GM12873 (cell line): ENCODE results near the gene MINDY4.

ENCODE experiments used
- TF ChIP-seq, protein P1 (sequence below): IDR thresholded peaks from 2 replicates; pipeline ENCODE4 v1.5.1; 2012; ENCODE audit warnings: low read depth, mild to moderate bottlenecking, moderate library complexity, low read length, control low read depth; ENCODE audit not compliant: insufficient read depth; ENCODE audit errors: missing control alignments

MINDY4 gene

DNA sequence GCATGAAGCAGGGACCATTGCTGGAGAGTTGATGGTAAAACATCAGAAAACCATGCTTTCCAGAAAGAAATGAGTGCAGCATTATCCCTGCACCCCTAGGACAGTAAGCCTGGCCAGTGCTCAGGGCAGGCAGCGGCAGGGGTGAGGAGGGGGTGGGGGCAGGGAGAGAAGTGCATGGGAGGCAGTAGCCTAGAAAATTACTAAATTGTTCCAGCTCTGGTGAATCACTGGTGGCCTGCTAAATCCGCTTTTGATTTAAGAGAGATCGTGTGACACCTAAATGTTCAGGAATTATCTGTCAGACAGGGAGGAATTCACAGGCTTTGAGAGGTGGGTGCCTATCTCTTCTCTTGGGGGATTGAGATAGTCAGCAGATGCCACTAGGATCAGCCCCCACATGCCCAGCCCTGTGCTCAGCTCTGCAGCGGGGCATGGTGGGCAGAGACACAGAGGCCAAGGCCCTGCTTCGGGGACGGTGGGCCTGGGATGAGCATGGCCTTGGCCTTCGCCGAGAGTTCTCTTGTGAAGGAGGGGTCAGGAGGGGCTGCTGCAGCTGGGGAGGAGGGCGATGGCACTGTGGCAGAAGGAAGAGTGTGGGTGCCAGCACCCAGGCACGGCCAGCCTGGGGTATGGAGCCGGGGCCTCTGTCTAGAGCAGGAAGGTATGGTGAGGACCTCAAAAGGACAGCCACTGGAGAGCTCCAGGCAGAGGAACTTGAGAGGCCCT lies 135.5 kb downstream of the MINDY4 start:
- TF ChIP-seq, protein P1, sequence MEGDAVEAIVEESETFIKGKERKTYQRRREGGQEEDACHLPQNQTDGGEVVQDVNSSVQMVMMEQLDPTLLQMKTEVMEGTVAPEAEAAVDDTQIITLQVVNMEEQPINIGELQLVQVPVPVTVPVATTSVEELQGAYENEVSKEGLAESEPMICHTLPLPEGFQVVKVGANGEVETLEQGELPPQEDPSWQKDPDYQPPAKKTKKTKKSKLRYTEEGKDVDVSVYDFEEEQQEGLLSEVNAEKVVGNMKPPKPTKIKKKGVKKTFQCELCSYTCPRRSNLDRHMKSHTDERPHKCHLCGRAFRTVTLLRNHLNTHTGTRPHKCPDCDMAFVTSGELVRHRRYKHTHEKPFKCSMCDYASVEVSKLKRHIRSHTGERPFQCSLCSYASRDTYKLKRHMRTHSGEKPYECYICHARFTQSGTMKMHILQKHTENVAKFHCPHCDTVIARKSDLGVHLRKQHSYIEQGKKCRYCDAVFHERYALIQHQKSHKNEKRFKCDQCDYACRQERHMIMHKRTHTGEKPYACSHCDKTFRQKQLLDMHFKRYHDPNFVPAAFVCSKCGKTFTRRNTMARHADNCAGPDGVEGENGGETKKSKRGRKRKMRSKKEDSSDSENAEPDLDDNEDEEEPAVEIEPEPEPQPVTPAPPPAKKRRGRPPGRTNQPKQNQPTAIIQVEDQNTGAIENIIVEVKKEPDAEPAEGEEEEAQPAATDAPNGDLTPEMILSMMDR, result no peak

DNA sequence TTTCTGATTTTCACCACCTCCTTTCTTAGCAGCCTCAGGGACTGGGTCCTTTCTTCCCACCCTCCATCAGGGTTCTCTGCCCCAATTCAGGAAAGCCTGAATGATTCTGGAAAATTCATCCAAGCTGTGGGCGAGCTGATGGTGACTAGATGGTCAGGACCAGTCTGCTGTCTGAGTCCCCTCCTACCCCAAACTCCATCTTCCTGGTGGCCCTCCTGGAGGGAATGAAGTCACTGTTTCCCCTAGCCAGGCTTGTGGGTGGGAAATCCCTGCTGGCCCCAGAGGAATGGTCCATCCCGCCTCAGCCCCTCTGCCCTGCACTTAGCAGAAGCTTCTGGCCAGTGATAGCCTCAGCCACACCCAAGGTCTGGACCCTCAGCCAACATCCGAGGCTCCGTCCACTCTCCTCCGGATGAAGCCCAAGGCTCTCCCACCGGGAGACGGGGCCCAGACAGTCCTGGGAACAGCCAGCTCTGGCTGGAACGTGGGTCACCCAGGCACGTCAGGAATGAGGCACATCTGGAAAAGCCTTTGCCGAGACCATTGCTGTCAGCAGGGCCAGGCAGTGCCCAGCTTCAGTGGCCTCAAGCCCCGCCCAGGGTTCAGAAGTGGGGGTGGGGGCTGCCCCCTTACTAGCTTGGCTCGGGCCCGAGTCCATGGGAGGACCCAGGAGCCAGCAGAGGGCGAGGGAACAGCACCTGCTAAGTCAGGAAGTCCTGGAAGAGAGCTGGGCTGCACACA lies 136.5 kb downstream of the MINDY4 start:
- TF ChIP-seq, protein P1, result no peak

DNA sequence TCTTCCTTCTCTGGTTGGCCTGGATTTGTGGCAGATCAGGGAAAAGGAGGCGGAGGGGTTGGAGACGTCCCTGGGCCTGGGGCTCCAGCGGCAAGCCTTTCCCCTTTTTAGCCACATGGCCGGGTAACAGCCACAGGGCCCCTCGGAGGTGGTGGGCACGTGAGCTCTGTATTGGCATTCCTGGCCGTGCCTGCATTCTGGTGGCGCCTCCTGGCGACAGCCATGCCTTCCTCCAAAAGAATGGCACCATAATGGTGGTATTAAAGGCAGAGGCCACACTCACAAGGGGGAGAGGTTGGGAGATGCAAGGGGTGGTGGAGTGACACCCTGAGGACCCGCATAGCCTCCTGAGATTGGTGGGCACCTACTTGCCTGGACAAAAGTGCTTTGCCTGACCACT lies 137.5 kb downstream of the MINDY4 start:
- TF ChIP-seq, protein P1, result peak; percentile 35

DNA sequence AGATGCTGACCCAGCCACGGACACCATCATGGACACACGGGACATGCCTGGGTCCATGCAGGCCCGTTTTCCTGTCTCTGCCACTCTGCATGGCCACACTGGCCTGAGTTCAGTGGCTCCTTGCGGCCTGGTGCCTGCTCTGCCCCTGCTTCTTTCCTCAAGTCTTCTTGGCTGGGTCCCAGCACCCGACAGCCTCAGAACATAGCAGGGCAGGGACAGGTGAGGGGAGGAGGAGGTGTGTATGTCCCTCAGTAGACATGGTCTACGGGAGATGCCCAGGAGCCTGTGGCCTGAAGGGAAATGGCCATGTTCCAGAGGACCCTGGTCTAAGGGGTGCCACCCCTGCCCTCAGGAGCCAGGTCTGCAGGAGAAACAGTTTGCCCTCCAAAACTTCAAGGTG lies 138.2 kb downstream of the MINDY4 start:
- TF ChIP-seq, protein P1, result no peak

DNA sequence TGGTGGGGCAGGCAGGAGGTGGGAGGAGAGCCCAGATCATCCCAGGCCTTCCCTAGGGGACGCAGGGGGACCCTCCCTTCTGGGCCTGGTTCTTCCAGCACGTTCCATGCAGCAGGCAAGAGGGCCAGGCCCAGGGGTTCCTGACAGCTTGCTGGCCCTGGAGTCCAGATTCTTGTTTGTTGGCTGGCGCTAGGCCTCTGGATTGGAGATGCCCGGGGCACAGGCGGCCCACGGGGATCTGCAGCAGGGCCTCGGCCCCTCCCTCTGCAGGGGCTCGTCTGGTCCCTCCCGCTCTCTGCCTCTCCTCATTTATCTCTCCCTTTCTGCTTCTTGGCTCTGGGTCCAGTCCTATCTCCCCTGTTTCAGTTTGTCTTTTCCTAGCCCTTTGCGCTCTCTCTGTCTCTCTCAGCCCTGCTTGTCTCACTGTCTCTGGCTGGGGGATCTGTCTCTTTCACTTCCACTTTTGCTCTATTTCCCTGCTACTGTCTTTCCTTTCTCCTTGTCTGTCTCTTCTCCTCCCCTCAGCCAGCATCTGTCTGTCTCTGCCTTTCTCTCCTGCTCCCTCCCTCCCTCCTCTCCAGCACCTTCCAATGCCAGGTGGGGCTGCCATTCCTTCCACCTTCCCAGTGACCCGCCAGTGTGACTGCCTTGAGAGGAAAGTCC lies 139.3 kb downstream of the MINDY4 start:
- TF ChIP-seq, protein P1, result no peak

DNA sequence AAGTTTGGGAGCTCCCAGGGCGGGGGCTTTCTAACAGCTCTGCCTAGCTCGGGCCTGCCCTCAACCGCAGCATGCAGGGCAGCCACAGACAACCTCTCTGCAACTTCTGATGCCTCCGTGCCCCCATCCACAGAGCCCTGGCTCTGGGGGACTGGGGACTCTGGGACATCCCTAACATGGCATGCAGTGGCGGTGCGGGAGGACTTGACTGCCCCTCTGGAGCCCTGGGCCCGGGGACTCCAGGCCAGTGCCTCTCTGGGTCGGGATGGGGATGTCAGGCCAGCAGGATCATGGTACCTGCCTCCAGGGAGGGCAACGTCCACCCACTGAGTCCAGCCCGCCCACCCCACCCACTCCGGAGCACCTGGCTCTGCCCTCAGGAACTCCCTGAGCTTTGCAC lies 139.9 kb downstream of the MINDY4 start:
- TF ChIP-seq, protein P1, result no peak

DNA sequence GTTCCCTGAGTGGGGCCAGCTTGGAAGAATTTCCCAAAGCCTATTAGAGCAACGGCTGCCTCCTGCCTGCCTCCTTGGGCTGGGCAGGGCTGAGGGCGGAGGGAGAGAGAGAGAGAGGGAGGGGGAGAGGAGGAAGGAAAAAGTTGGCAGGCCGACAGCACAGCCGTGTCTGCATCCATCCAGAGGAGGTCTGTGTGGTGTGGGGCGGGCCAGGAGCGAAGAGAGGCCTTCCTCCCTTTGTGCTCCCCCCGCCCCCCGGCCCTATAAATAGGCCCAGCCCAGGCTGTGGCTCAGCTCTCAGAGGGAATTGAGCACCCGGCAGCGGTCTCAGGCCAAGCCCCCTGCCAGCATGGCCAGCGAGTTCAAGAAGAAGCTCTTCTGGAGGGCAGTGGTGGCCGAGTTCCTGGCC lies 140.3 kb downstream of the MINDY4 start, which contains the start of gene AQP1:
AQP1 (plus strand) TSS at position 293 of the 409 bp plus-strand sequence; CDS start at position 350, 57 bp downstream.
- TF ChIP-seq, protein P1, result no peak
